ENCODE measurements around the gene LPCAT1. TPM values are rescaled to one million over a fixed set of nuclear protein-coding genes. Genes with fewer than 3 reads are reported as not detected.

LPCAT1 gene
- total RNA-seq, 1 donor from 2014 or later = 86.2 TPM

- H3K36me3 ChIP-seq = no peaks in the 10 kb centered on the region
- H3K27me3 ChIP-seq = no peaks in the 10 kb centered on the region
- intact Hi-C loops (cut with DNase I) = loop anchor here (2.0 kb wide), 1 partner anchor 17 kb away; no protein-coding TSS in a partner anchor
- no peak overlapping the region for H3K4me3 ChIP-seq
- no peak for TF ChIP-seq CTCF (IDR thresholded peaks at IDR 0.05)
- no peak for DNase-seq (ENCODE audit: low spot score in 2 of 2)
- no peaks in the 10 kb centered on the region for H3K9me3 ChIP-seq
- H3K4me1 ChIP-seq = peaks cover 8 to 25% of the 10 kb centered on the region in 2 donors
- H3K27ac ChIP-seq = peak overlapping the region; percentile 65 to 75
Observed at GRCh38 chr5:1565737-1566734, 42.3 kb upstream of the LPCAT1 start.

DNA sequence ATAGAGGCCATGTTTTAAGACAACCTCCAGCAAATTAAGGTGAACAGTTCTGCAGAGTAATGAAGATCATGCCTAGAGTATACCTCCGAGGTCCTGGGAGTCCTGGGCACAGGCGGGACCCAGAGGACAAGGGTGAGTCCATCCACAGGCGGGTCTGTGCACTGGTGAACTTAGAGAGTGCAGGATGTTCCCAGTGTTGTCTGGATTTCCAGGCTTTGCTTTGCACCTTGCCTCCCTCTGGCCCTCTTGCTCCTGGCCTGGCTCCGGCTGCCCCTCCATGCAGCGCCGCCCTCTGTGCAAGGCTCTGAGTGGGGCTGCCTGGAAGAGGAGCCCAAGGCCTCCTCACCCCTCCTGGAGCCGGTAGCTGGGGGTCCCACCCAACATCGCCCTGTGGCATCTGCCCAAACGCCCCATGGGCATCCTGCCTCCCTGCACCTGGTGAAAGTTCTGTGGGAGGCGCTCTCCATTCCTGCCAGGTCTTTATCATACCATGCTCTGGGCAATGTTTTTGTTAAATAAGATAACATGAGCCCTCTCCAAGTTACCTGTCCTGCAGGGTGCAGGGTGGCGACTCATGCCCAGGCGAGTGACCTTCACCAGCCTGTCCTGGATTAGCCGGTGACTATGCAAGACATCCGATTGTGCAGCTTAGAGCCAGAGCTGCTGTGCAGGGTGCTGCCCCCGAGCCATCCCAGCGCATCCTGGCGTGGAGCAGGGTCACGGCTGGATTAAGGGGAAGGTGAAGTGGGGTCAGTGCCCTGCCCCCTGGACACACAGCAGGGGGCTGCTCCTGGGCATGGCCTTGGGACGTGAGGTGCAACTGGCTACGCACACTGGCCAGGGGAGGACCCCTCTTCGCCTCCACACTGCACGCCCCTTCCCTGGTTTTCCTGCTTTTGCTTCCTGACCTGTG is 41.3 kb upstream of the LPCAT1 start:
- Histone ChIP-seq H3K9me3 (no peaks in the 10 kb centered on the region), H3K27ac (peak overlapping the region; percentile 65 to 75), H3K4me1 (peaks cover 8 to 25% of the 10 kb centered on the region in 2 donors), H3K27me3 (no peaks in the 10 kb centered on the region), H3K4me3 (no peak overlapping the region), H3K36me3 (no peaks in the 10 kb centered on the region)
- no peak for TF ChIP-seq CTCF (IDR thresholded peaks at IDR 0.05)
- DNase-seq (ENCODE audit: low spot score in 2 of 2) = no peak
- intact Hi-C loops (cut with DNase I) = no loop called here

DNA sequence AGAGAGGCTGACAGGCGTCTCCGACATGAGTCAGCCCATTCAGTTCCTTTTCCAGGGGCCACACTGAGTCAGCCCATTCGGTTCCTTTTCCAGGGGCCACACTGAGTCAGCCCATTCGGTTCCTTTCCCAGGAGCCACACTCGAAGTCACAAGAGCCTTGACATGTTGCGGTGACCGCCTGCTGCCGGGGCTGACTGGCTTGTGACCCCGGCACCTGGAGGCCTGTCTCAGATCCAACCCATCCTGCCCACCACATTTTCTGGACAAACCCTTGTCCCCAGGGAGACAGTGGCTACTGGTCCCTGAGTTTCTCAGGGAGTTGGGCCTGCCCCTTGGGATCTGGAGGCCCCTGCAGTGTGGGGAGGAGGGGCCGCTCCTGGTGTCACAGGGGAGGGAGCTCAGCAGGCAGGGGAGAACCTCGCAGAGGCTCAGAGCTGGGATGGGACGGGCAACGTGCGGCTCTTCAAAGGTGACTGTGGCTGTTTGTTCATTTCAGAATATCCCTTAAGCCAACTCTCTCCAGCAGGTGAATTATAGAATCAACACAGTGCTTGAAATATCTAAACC is 40.5 kb upstream of the LPCAT1 start:
- Histone ChIP-seq H3K4me3 (no peak overlapping the region), H3K9me3 (no peaks in the 10 kb centered on the region), H3K36me3 (no peaks in the 10 kb centered on the region), H3K4me1 (peaks cover 8 to 25% of the 10 kb centered on the region in 2 donors), H3K27ac (no peak overlapping the region), H3K27me3 (no peaks in the 10 kb centered on the region)
- intact Hi-C loops (cut with DNase I) = no loop called here
- no peak for TF ChIP-seq CTCF (IDR thresholded peaks at IDR 0.05)
- DNase-seq (ENCODE audit: low spot score in 2 of 2) = peak in 1 of 2 donors; percentile 47

- Histone ChIP-seq H3K36me3 (no peaks in the 10 kb centered on the region), H3K4me1 (peaks cover 8 to 25% of the 10 kb centered on the region in 2 donors), H3K4me3 (no peak overlapping the region), H3K9me3 (no peaks in the 10 kb centered on the region), H3K27me3 (no peaks in the 10 kb centered on the region), H3K27ac (no peak overlapping the region)
- intact Hi-C loops (cut with DNase I) = no loop called here
- TF ChIP-seq CTCF (IDR thresholded peaks at IDR 0.05) = no peak
- DNase-seq (ENCODE audit: low spot score in 2 of 2) = no peak
Observed at GRCh38 chr5:1563617-1564181, 39.9 kb upstream of the LPCAT1 start.

DNA sequence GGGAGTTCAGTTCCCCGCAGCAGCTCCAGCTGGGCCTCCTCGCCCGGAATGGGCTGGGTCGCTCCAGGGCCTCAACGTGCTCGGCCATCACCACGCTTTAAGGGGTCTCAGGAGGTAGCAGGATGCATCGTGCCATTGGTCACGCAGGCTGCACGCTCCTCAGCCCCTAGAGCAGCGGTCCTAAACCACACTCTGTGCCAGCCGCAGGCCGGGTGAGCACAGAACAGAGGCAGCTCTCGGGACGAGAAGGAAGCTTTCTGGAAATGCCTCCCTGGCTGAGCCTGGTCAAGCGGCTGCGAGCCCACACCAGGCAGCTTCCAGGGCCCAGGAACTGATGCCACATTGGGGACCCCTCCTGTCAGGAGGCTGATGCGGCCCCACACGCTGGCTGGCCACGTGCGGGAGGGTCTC is 39.3 kb upstream of the LPCAT1 start:
- no peak for DNase-seq (ENCODE audit: low spot score in 2 of 2)
- H3K27ac ChIP-seq = no peak overlapping the region
- H3K4me3 ChIP-seq = no peak overlapping the region
- no peaks in the 10 kb centered on the region for H3K9me3 ChIP-seq
- H3K36me3 ChIP-seq = no peaks in the 10 kb centered on the region
- peaks cover 7 to 24% of the 10 kb centered on the region in 2 donors for H3K4me1 ChIP-seq
- no peaks in the 10 kb centered on the region for H3K27me3 ChIP-seq
- no peak for TF ChIP-seq CTCF (IDR thresholded peaks at IDR 0.05)
- intact Hi-C loops (cut with DNase I) = no loop called here
